ENCODE results near the gene HOXA3. TPM values are rescaled to one million over a fixed set of nuclear protein-coding genes. Genes with fewer than 3 reads are reported as not detected.

HOXA3 gene
- total RNA-seq, 1 experiment from 2014 or later, result not detected

DNA sequence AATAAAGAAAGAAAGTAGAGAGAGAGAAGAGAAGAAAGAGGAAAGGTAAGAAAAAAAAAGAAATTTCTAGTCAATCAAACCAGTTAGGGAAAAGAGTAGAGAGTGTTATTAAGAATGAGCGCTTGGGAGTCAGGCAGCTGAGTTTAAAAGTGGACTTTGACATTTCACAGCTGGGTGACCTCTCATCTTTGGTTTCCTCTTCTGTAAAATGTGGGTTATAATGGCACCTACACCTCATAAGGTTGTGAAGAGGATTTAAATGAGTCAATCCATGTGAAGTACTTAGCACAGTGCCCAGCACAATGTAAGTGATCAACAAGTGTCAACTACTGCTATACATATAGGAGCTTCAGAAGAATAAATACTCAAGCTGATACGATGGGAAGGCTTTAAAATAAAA is 68.7 kb downstream of the HOXA3 start:
- POLR2A ChIA-PET, result no interaction called here
- Mint-ChIP-seq H3K4me3 (no peak overlapping the region), H3K36me3 (no peaks in the 10 kb centered on the region), H3K4me1 (peaks cover 9% of the 10 kb centered on the region; the same call in 1 of the 2 replicates), H3K27me3 (ENCODE audit: low read depth) (peaks cover 72% of the 10 kb centered on the region), H3K27ac (no peak overlapping the region), H3K9me3 (no peaks in the 10 kb centered on the region)
- ATAC-seq, result no peak
- DNase-seq (ENCODE audit: low spot score), result no peak
- CTCF ChIA-PET, result interaction anchor here (1.3 kb wide), 1 partner anchor 78 kb away, joined by 3 read pairs; no protein-coding TSS in a partner anchor
- TF ChIP-seq SMAD3 (CRISPR knock-in tag; IDR thresholded peaks at IDR 0.05; ENCODE audit: borderline replicate concordance) (no peak), CBFB (CRISPR knock-in tag; IDR thresholded peaks at IDR 0.05; ENCODE audit: low read depth) (no peak), FOXP4 (CRISPR knock-in tag; IDR thresholded peaks at IDR 0.05) (no peak), TEAD1 (CRISPR knock-in tag; IDR thresholded peaks at IDR 0.05) (no peak), FOXP1 (CRISPR knock-in tag; IDR thresholded peaks at IDR 0.05; ENCODE audit: borderline replicate concordance) (no peak), ZSCAN18 (CRISPR knock-in tag; IDR thresholded peaks at IDR 0.05) (no peak), GRHL2 (CRISPR knock-in tag; IDR thresholded peaks at IDR 0.05; ENCODE audit: insufficient replicate concordance, severe bottlenecking) (no peak), SOX15 (CRISPR knock-in tag; IDR thresholded peaks at IDR 0.05) (no peak), PRDM15 (CRISPR knock-in tag; IDR thresholded peaks at IDR 0.05) (no peak), ZNF396 (CRISPR knock-in tag; IDR thresholded peaks at IDR 0.05; ENCODE audit: borderline replicate concordance) (no peak), ETV6 (CRISPR knock-in tag; IDR thresholded peaks at IDR 0.05) (no peak), ESRRA (CRISPR knock-in tag; IDR thresholded peaks at IDR 0.05; ENCODE audit: borderline replicate concordance) (no peak), ATF1 (CRISPR knock-in tag; IDR thresholded peaks at IDR 0.05) (no peak), NR3C1 (CRISPR knock-in tag; conservative IDR thresholded peaks at IDR 0.05; ENCODE audit: low read depth) (no peak), RORB (CRISPR knock-in tag; IDR thresholded peaks at IDR 0.05) (no peak), JUN (CRISPR knock-in tag; IDR thresholded peaks at IDR 0.05) (no peak), JAZF1 (CRISPR knock-in tag; IDR thresholded peaks at IDR 0.05) (no peak)
- TF ChIP-seq, protein P1, sequence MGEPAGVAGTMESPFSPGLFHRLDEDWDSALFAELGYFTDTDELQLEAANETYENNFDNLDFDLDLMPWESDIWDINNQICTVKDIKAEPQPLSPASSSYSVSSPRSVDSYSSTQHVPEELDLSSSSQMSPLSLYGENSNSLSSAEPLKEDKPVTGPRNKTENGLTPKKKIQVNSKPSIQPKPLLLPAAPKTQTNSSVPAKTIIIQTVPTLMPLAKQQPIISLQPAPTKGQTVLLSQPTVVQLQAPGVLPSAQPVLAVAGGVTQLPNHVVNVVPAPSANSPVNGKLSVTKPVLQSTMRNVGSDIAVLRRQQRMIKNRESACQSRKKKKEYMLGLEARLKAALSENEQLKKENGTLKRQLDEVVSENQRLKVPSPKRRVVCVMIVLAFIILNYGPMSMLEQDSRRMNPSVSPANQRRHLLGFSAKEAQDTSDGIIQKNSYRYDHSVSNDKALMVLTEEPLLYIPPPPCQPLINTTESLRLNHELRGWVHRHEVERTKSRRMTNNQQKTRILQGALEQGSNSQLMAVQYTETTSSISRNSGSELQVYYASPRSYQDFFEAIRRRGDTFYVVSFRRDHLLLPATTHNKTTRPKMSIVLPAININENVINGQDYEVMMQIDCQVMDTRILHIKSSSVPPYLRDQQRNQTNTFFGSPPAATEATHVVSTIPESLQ (CRISPR knock-in tag; IDR thresholded peaks at IDR 0.05), result no peak

GRCh38 chr7:27082171-27082570 is 70.2 kb downstream of the HOXA3 start:
- CTCF ChIA-PET, result no interaction called here
- H3K4me3 Mint-ChIP-seq, result no peak overlapping the region
- DNase-seq (ENCODE audit: low spot score), result no peak
- ATAC-seq, result no peak
- peaks cover 57% of the 10 kb centered on the region for H3K27me3 Mint-ChIP-seq (ENCODE audit: low read depth)
- no peak overlapping the region for H3K27ac Mint-ChIP-seq
- no peaks in the 10 kb centered on the region for H3K9me3 Mint-ChIP-seq
- POLR2A ChIA-PET, result no interaction called here
- H3K4me1 Mint-ChIP-seq, result peaks cover 3% of the 10 kb centered on the region; the same call in 1 of the 2 replicates
- no peaks in the 10 kb centered on the region for H3K36me3 Mint-ChIP-seq
- no peak for TF ChIP-seq NFE2L1 (CRISPR knock-in tag; IDR thresholded peaks at IDR 0.05)
- no peak for TF ChIP-seq NR2C2 (CRISPR knock-in tag; IDR thresholded peaks at IDR 0.05)
- no peak for TF ChIP-seq CDX4 (CRISPR knock-in tag; IDR thresholded peaks at IDR 0.05; ENCODE audit: borderline replicate concordance)
- TF ChIP-seq NFATC4 (CRISPR knock-in tag; IDR thresholded peaks at IDR 0.05), result no peak
- TF ChIP-seq, protein P2, sequence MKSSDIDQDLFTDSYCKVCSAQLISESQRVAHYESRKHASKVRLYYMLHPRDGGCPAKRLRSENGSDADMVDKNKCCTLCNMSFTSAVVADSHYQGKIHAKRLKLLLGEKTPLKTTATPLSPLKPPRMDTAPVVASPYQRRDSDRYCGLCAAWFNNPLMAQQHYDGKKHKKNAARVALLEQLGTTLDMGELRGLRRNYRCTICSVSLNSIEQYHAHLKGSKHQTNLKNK (CRISPR knock-in tag; IDR thresholded peaks at IDR 0.05), result no peak
- no peak for TF ChIP-seq MXD4 (CRISPR knock-in tag; IDR thresholded peaks at IDR 0.05; ENCODE audit: borderline replicate concordance)
- TF ChIP-seq FOXP4 (CRISPR knock-in tag; IDR thresholded peaks at IDR 0.05), result no peak
- no peak for TF ChIP-seq EMX1 (CRISPR knock-in tag; IDR thresholded peaks at IDR 0.05)

Data from WTC11 (cell line).